Fibroblast of lung (primary cell): ENCODE measurements around the gene MAEL.

Source experiments
- EZH2 ChIP-seq: IDR thresholded peaks from 2 replicates; pipeline ENCODE4 v1.5.1; 2012; ENCODE audit warnings: low read length, control low read depth, mild to moderate bottlenecking; ENCODE audit errors: missing control alignments
- TF ChIP-seq, protein P1 (sequence below), 2 donors: IDR thresholded peaks in 1 of 2; conservative IDR thresholded peaks in 1 of 2; 1 replicate in 1 of 2; 2 replicates in 1 of 2; pipeline ENCODE4 v1.5.1; 2011 to 2012; ENCODE audit warnings: low read length in 2 of 2, control low read depth in 1 of 2, inconsistent platforms in 1 of 2, low read depth in 1 of 2, mild to moderate bottlenecking in 1 of 2

DNA sequence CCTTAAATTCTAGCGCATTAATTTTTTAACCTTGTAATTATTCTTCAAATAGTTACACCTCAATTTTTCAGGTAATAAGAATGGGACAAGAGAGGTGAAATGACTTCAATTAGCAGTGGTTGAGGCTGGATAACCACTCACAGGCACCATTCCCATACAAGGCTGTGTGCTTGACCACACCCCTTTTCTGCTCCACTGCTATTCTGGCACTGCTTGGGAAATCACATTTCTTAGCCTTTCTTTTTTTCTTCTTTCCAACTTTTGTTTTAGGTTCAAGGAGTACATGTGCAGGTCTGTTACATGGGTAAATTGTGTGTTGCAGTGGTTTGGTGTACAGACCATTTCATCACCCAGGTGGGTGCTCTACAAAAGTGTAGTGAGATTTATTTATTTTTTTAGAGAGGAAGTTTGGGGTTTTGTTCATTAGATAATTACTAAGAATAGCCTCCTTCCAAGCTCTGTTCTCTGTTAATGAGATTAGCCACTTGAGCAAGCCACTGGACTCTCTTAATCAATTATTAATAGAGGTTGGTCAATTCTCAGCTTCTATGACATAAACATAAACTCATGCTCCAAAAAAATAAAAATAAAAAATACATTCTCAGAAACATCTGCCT lies 28.1 kb upstream of the MAEL start:
- TF ChIP-seq, protein P1, sequence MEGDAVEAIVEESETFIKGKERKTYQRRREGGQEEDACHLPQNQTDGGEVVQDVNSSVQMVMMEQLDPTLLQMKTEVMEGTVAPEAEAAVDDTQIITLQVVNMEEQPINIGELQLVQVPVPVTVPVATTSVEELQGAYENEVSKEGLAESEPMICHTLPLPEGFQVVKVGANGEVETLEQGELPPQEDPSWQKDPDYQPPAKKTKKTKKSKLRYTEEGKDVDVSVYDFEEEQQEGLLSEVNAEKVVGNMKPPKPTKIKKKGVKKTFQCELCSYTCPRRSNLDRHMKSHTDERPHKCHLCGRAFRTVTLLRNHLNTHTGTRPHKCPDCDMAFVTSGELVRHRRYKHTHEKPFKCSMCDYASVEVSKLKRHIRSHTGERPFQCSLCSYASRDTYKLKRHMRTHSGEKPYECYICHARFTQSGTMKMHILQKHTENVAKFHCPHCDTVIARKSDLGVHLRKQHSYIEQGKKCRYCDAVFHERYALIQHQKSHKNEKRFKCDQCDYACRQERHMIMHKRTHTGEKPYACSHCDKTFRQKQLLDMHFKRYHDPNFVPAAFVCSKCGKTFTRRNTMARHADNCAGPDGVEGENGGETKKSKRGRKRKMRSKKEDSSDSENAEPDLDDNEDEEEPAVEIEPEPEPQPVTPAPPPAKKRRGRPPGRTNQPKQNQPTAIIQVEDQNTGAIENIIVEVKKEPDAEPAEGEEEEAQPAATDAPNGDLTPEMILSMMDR (conservative IDR thresholded peaks at IDR 0.05 in 1 of 2, IDR thresholded peaks at IDR 0.05 in 1 of 2; ENCODE audit: low read depth in 1 of 2, low read length in 2 of 2): no peak
- TF ChIP-seq EZH2: no peak
